Islet of Langerhans (tissue), 1 donor: ENCODE results near the gene ZNF230.
A peak's percentile ranks its signal among the peaks of the same experiment; 100 is the strongest.

Experiments
- FAIRE-seq: peaks from one replicate; lab custom pipeline; 2011; peaks lifted over from hg19 to GRCh38; lab: Jason Lieb, UNC

The ZNF230 gene

DNA sequence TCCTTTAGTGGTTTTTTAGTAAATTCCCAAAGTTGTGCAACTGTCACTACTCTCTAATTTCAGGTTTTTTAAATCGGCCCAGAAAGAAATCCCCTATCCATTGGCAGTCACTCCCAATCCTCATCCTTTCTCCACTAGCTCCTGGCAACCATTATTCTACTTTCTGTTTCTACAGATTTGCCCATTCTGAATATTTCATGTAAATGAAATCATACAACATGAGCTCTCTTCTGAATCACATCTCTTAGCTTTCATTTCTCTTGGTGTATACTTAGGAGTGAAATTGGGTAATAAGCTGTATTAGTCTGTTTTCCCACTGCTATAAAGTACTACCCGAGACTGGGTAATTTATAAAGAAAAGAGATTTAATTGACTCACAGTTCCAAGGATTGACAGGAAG is 39.4 kb downstream of the ZNF230 start:
- FAIRE-seq: no peak

DNA sequence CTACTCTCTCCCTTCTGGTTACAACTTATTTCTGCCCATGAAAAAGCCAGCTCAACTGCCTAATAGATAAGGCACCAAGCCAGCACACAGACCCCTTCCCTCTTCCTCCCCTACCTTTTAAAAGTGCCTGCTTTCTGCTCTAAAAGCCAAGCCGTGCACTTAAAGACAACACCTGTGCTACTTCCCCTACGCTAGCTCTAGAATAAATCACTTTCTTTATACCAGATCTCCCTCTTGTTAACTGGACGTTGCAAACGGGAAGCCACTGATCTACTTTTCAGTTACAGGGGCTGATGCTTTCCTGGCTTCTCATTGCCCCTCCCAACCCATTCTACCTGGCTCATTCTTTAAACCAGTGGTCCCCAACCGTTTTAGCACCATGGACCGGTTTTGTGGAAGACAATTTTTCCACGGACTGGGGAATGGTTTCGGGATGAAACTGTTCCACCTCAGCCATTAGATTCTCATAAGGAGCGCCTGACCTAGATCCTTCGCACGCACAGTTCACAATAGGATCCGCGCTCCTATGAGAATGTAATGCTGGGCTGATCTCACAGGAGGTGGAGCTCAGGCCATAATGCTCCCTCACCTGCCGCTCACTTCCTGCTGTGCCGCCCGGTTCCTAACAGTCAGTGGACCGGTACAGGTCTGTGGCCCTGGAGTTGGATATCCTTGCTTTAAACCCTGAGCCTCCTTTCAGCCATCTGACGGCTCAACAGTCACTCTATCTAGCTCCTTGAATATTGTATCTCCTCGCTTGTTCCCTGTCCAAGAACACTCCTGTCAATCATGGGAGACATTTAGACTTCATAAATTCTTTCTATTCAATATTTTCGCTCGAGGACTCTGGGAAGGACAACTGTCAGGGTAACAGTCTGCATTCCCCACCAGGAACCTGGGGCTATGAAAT is 48.2 kb downstream of the ZNF230 start:
- no peak for FAIRE-seq

DNA sequence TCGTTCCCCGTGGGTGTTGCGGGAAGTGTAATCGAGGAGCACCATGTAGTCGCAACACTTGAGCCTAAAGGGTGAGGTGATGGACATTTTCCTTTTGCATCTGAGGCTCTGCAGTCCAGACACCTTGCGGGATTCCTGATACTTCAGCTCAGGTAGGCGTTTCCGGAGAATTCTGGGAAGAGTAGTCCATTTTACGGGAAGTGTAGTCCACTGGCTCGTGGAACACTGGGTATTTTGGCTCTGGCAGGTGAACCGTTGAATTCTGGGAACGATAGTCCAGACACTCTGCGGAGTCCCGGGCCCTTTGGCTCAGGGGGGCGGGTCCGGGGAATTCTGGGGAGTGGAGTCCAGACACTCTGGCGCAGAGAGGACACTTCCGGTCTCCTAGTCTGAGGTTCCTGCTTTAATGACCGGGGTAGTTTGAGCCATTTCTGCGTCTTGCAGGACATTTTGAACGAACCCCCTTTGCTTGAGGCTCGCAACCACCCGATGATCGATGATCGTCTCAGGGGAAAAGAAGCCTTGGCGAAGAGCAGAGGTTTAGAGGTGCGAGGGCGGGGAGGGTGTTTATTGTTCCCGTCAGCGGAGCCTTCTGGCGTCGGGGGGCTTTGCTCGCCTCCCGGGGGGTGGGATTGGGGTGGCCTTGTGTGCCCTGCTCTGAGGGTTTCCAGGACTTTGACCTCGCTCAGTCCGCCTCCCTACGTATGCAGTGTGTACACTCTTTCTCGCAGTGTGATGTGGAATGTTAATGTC is 49.1 kb downstream of the ZNF230 start, which contains the start of gene ZNF223:
Gene ZNF223, plus strand, starts transcription at position 387 of the 753 bp plus-strand sequence. CDS start 3,141 bp downstream, outside the sequence.
- peak; percentile 96 for FAIRE-seq

GRCh38 chr19:44055870-44056269 is 53.1 kb downstream of the ZNF230 start:
- FAIRE-seq: no peak

DNA sequence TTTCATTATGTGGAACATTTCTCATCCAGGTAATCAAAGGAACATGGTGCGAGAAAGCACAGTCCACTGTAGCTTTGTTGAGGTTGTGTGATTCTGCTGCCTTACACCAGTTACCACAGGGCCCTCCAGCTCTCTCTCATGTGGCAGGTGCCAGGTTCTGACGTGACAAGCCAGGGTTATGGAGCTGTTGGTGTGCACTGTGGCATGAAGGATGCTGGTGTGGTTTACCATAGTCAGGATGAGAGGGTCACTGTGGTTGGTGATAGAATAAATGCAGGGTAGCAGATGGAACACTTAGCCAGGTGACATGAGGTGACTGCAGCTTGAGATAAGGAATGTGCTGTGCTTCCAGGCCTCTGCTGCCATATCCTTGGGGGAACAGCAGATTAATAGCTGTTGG is 56.5 kb downstream of the ZNF230 start:
- FAIRE-seq: no peak

GRCh38 chr19:44061038-44061437 is 58.3 kb downstream of the ZNF230 start:
- FAIRE-seq: no peak
